Trophoblast cell (in vitro differentiated cells and primary cell): ENCODE results near the gene GALNTL6.

Experiments
- DNase-seq, 2 donors: peaks; one replicate each; pipeline ENCODE4 v3.0.0-alpha.2; 2016
- H2AFZ ChIP-seq: 2 replicates; pipeline ENCODE4 v1.6.1; 2013; ENCODE audit warnings: low read length, moderate library complexity, mild to moderate bottlenecking; ENCODE audit not compliant: insufficient read depth, poor library complexity
- H2AK5ac ChIP-seq: 2 replicates; pipeline ENCODE4 v1.6.1; 2013; ENCODE audit warnings: mild to moderate bottlenecking, low read length
- H2BK120ac ChIP-seq: 2 replicates; pipeline ENCODE4 v1.6.1; 2013; ENCODE audit warnings: low read length, mild to moderate bottlenecking, moderate library complexity; ENCODE audit not compliant: insufficient read depth, poor library complexity
- H2BK12ac ChIP-seq: 2 replicates; pipeline ENCODE4 v1.6.1; 2013; ENCODE audit warnings: mild to moderate bottlenecking, low read length, moderate library complexity
- H2BK5ac ChIP-seq: 2 replicates; pipeline ENCODE4 v1.6.1; 2013; ENCODE audit warnings: low read length, low read depth, moderate library complexity, mild to moderate bottlenecking; ENCODE audit not compliant: poor library complexity
- H3K14ac ChIP-seq: 2 replicates; pipeline ENCODE4 v1.6.1; 2013; ENCODE audit warnings: mild to moderate bottlenecking, low read length
- H3K18ac ChIP-seq: 2 replicates; pipeline ENCODE4 v1.6.1; 2013; ENCODE audit warnings: mild to moderate bottlenecking, low read length
- H3K23ac ChIP-seq: 2 replicates; pipeline ENCODE4 v1.6.1; 2013; ENCODE audit warnings: low read length
- H3K27ac ChIP-seq: 2 replicates; pipeline ENCODE4 v1.5.1; 2013; ENCODE audit warnings: low read depth, mild to moderate bottlenecking, inconsistent platforms, low read length, moderate library complexity
- H3K27me3 ChIP-seq: 2 replicates; pipeline ENCODE4 v1.6.1; 2013; ENCODE audit warnings: inconsistent platforms, mild to moderate bottlenecking, low read length, moderate library complexity; ENCODE audit not compliant: insufficient read depth
- H3K36me3 ChIP-seq, 2 experiments: 1 replicate in 1 of 2; 2 replicates in 1 of 2; pipeline ENCODE4 v1.6.1; 2013; ENCODE audit warnings: low read length in 2 of 2, mild to moderate bottlenecking in 2 of 2, moderate library complexity in 1 of 2; ENCODE audit not compliant: insufficient read depth in 2 of 2, control insufficient read depth in 1 of 2
- H3K4ac ChIP-seq: 2 replicates; pipeline ENCODE4 v1.6.1; 2013; ENCODE audit warnings: low read depth, mild to moderate bottlenecking, low read length, moderate library complexity
- H3K4me1 ChIP-seq, 2 experiments: 1 replicate in 1 of 2; 2 replicates in 1 of 2; pipeline ENCODE4 v1.6.1; 2013; ENCODE audit warnings: low read length in 2 of 2, mild to moderate bottlenecking in 2 of 2, moderate library complexity in 1 of 2; ENCODE audit not compliant: insufficient read depth in 2 of 2, control insufficient read depth in 1 of 2
- H3K4me2 ChIP-seq: 2 replicates; pipeline ENCODE4 v1.6.1; 2013; ENCODE audit warnings: inconsistent platforms, mild to moderate bottlenecking, low read length, moderate library complexity
- H3K4me3 ChIP-seq: 2 replicates; pipeline ENCODE4 v1.5.1; 2013; ENCODE audit warnings: mild to moderate bottlenecking, low read depth, low read length, inconsistent platforms
- H3K79me1 ChIP-seq: one replicate; pipeline ENCODE4 v1.6.1; 2013; ENCODE audit warnings: low read length
- H3K79me2 ChIP-seq: 2 replicates; pipeline ENCODE4 v1.6.1; 2013; ENCODE audit warnings: low read length, mild to moderate bottlenecking; ENCODE audit not compliant: control insufficient read depth, insufficient read depth, poor library complexity
- H3K9ac ChIP-seq: 2 replicates; pipeline ENCODE4 v1.6.1; 2013; ENCODE audit warnings: mild to moderate bottlenecking, low read length
- H3K9me3 ChIP-seq: 2 replicates; pipeline ENCODE4 v1.6.1; 2013; ENCODE audit warnings: low read depth, mild to moderate bottlenecking, control low read depth, inconsistent platforms, low read length; ENCODE audit not compliant: insufficient read depth
- H4K12ac ChIP-seq: 2 replicates; pipeline ENCODE4 v1.6.1; 2013; ENCODE audit warnings: low read depth, mild to moderate bottlenecking, low read length, moderate library complexity
- H4K8ac ChIP-seq: 2 replicates; pipeline ENCODE4 v1.6.1; 2013; ENCODE audit warnings: low read depth, mild to moderate bottlenecking, low read length, moderate library complexity
- H4K91ac ChIP-seq: one replicate; pipeline ENCODE4 v1.6.1; 2013; ENCODE audit warnings: low read depth, mild to moderate bottlenecking, low read length, moderate library complexity
- WGBS: extraction: QIAGEN DNeasy Blood & Tissue Kit; methylation state at CpG from one replicate; pipeline ENCODE4 v1.1.7; 2013; ENCODE audit warnings: missing lambda C conversion rate; ENCODE audit not compliant: insufficient read length, insufficient coverage; ENCODE audit errors: extremely low coverage; 5-methylcytosine and 5-hydroxymethylcytosine counted together

Gene GALNTL6

DNA sequence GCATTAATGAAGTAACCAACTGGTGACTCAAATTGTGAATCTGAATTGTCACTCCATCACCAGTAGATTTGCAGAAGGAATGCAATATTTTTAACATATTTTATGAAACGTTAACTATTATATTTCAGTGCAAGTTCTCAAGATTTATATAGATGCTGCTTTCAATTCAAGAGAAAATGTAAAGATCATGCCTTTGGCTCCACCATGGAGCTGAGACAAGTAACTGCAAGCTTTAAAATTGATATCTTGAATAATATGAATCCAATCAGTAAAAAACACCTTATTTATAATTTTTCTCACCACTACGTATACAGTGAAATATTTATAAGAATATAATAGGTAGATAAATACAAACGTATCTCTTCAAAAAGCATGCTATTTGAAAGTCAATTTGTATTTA is 27.8 kb upstream of the GALNTL6 start:
- Histone ChIP-seq H2BK5ac (no peak overlapping the region), H3K27me3 (no peaks in the 10 kb centered on the region), H3K27ac (no peak overlapping the region), H3K23ac (no peak overlapping the region), H3K14ac (no peak overlapping the region), H2AFZ (no peak overlapping the region), H3K4me1 (no peaks in the 10 kb centered on the region), H3K18ac (no peak overlapping the region), H3K9me3 (peaks cover 6% of the 10 kb centered on the region), H3K79me2 (no peaks in the 10 kb centered on the region), H4K8ac (no peak overlapping the region), H2BK12ac (no peak overlapping the region), H3K79me1 (no peaks in the 10 kb centered on the region), H3K4ac (no peak overlapping the region), H4K12ac (no peak overlapping the region), H4K91ac (no peak overlapping the region), H3K4me2 (no peak overlapping the region), H2AK5ac (no peak overlapping the region), H3K4me3 (no peak overlapping the region), H3K9ac (no peak overlapping the region), H3K36me3 (no peaks in the 10 kb centered on the region), H2BK120ac (no peak overlapping the region)
- DNase-seq: peak in 1 of 2 donors; percentile 3
- WGBS: no CpG with 5 or more reads among the region's 3 CpGs

DNA sequence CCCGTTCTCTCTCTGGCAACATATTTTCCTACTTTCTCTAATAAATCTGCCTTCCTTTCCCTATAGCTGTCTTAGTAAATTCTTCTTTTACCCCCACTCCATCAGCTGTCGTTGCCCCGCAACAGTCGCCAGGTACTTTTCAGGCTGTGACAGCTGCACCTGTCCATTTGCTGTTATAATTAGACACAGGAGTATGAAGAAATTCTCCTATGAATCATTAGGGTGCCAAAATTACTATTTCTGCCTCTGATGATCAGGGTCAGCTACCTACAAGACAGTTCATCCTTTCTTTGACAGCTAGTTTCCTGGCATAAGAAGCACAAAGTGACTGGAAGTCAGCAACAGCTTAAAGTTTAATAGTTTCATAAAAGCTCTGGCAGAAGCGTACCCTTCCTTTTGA is 19.5 kb upstream of the GALNTL6 start:
- Histone ChIP-seq H3K9me3 (no peaks in the 10 kb centered on the region), H2AK5ac (no peak overlapping the region), H3K4me2 (no peak overlapping the region), H2BK5ac (no peak overlapping the region), H2BK120ac (no peak overlapping the region), H3K23ac (no peak overlapping the region), H3K9ac (no peak overlapping the region), H3K4ac (no peak overlapping the region), H3K4me1 (no peaks in the 10 kb centered on the region), H3K4me3 (no peak overlapping the region), H3K14ac (no peak overlapping the region), H3K36me3 (no peaks in the 10 kb centered on the region), H4K8ac (no peak overlapping the region), H3K18ac (no peak overlapping the region), H4K91ac (no peak overlapping the region), H4K12ac (no peak overlapping the region), H3K27me3 (no peaks in the 10 kb centered on the region), H3K27ac (no peak overlapping the region), H2BK12ac (no peak overlapping the region), H3K79me2 (no peaks in the 10 kb centered on the region), H2AFZ (no peak overlapping the region), H3K79me1 (no peaks in the 10 kb centered on the region)
- no peak for DNase-seq
- no CpG with 5 or more reads among the region's 5 CpGs for WGBS

DNA sequence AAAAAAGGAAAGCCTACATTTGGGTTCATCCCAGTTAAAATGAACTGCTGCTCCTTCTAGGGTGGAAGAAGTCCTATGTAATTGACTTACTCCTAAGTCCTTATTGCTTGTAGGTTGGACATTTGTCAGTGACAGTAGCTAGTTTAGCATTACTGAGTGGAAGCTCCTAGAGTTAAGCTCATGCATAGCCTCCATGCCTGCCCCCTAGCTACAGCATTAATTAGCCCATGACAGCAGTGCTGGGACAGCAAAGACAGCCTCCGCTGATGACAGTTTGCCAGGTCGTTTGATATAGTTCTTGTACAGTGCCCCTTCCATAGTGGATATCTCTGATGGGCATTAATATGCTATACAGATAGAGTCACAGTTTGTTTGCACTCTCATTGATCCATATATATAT is 18.7 kb upstream of the GALNTL6 start:
- H3K27ac ChIP-seq: no peak overlapping the region
- no peak overlapping the region for H4K91ac ChIP-seq
- no peak overlapping the region for H3K23ac ChIP-seq
- H4K12ac ChIP-seq: no peak overlapping the region
- no peaks in the 10 kb centered on the region for H3K79me2 ChIP-seq
- no peaks in the 10 kb centered on the region for H3K79me1 ChIP-seq
- no peaks in the 10 kb centered on the region for H3K36me3 ChIP-seq
- no peak overlapping the region for H2BK5ac ChIP-seq
- WGBS: no CpG with 5 or more reads among the region's 2 CpGs
- no peaks in the 10 kb centered on the region for H3K4me1 ChIP-seq
- H4K8ac ChIP-seq: no peak overlapping the region
- H3K9ac ChIP-seq: no peak overlapping the region
- no peak for DNase-seq
- no peak overlapping the region for H3K18ac ChIP-seq
- no peaks in the 10 kb centered on the region for H3K27me3 ChIP-seq
- no peaks in the 10 kb centered on the region for H3K9me3 ChIP-seq
- no peak overlapping the region for H3K4me3 ChIP-seq
- no peak overlapping the region for H3K14ac ChIP-seq
- no peak overlapping the region for H2AK5ac ChIP-seq
- H3K4me2 ChIP-seq: no peak overlapping the region
- H3K4ac ChIP-seq: no peak overlapping the region
- H2BK12ac ChIP-seq: no peak overlapping the region
- no peak overlapping the region for H2AFZ ChIP-seq
- no peak overlapping the region for H2BK120ac ChIP-seq

DNA sequence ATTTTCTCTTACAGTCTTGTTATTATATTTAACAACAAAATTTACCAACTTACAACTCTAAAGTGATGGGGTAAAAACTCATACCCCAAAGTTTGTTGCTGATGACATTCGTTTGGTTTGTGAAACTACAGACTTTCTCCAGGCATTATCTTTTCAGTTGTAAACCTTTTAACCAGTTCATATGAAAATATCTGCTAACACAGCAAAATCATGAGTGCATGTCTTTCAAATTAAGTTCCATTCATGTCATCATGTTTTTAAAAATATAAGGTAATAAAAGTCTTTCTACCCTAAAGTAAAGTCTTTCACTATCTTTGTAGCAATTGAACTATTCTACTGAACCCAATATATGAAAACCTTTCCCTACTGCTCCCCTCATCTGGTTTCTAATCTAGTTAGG is 3.4 kb upstream of the GALNTL6 start:
- Histone ChIP-seq H2BK12ac (no peak overlapping the region), H3K36me3 (no peaks in the 10 kb centered on the region), H2BK5ac (no peak overlapping the region), H4K8ac (no peak overlapping the region), H3K9me3 (peaks cover 4% of the 10 kb centered on the region), H3K14ac (no peak overlapping the region), H3K4me1 (peaks cover 7 to 9% of the 10 kb centered on the region in 2 experiments), H3K9ac (no peak overlapping the region), H4K91ac (no peak overlapping the region), H3K79me2 (no peaks in the 10 kb centered on the region), H2AFZ (no peak overlapping the region), H2AK5ac (no peak overlapping the region), H3K27me3 (peaks cover 21% of the 10 kb centered on the region), H3K79me1 (no peaks in the 10 kb centered on the region), H4K12ac (no peak overlapping the region), H2BK120ac (no peak overlapping the region), H3K23ac (no peak overlapping the region), H3K27ac (no peak overlapping the region), H3K18ac (no peak overlapping the region), H3K4me2 (no peak overlapping the region), H3K4me3 (no peak overlapping the region), H3K4ac (no peak overlapping the region)
- WGBS: no CpG with 5 or more reads among the region's 1 CpG
- no peak for DNase-seq
